SK-N-DZ (cell line): Measurements from ENCODE around the gene GRHL1.

Experiments
- DNase-seq: peaks from one replicate; pipeline ENCODE4 v3.0.0-alpha.2; 2015; ENCODE audit warnings: low spot score

GRHL1 gene

DNA sequence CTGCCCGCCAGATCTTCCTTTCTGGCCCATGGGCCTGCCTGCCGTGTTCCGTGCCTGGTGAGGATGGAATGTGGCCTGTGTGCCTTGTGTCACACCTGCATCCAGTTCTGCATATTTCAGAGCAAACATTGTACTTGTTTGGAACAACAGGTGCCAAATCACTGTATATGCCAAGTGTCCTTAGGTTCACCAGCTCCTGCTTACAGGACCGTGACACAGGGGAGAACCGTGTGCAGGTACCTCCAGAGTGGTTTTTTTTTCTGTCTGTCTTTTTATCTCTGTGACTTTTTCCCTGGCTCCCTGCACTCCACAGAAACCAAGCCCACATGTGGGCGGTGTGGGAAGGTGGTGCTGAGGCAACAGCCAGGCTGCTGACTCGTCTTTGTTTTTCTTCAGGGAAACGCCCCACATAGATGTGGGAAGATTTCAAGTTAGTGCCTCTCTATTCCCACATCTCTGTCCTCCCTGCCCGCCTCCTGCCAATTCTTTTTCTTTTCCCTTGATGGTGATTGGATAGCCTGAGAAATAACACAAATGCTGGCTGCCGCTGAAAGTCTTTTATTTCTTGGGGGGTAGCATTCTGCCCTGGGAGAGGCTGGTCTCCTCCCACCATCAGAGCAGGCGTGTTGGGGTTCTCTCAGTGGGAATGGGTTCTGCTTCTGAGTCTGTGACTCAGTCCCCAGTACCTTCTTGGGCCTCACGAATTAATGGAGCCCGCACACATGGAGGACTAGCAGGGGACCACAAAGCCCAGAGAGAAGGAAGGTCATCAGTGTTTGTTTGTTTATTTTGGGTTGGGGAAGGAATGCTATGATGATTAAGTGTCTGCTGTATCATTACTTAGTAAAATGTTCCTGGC is 21.4 kb downstream of the GRHL1 start:
- DNase-seq: no peak

- DNase-seq: no peak
Observed at GRCh38 chr2:9973690-9974089, 22.2 kb downstream of the GRHL1 start.

DNA sequence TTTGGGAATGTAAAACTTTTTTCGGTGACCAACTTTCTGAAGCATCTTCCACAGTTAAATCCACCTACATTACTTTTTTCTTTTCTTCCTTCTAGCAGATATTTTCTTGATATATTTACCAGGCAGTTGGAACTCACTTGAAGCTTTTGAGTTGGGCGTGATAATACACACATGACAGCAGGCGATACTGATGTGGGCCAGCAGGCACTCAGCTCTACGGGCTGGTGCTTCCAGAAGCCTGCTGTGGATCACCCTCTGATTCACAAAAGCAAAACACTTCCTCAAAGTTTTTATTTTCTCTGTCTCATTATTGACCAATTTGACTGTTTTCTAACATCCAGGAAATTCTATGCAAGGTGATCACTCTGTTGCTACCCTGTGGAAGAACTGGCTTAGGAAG is 22.9 kb downstream of the GRHL1 start:
- no peak for DNase-seq

DNA sequence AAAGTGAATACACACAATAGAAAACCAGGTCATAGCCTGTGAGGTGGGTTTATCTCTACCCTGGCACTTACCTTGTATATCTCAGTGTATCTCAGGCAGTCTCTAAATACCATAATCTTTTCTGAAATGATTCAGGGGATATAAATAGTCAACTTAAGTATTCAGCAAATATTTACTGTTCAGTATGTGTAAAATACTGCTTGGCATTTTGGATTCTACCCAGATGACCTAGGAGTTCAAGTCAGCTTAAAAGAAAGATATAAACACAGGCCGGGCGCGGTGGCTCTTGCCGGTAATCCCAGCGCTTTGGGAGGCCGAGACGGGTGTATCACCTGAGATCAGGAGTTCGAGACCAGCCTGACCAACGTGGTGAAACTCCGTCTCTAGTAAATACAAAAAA is 23.8 kb downstream of the GRHL1 start:
- no peak for DNase-seq

- no peak for DNase-seq
Observed at GRCh38 chr2:9975805-9976447, 24.4 kb downstream of the GRHL1 start.

GRCh38 chr2:9979977-9980376 is 28.5 kb downstream of the GRHL1 start:
- no peak for DNase-seq

GRCh38 chr2:9980520-9980919 is 29.0 kb downstream of the GRHL1 start:
- DNase-seq: no peak

DNA sequence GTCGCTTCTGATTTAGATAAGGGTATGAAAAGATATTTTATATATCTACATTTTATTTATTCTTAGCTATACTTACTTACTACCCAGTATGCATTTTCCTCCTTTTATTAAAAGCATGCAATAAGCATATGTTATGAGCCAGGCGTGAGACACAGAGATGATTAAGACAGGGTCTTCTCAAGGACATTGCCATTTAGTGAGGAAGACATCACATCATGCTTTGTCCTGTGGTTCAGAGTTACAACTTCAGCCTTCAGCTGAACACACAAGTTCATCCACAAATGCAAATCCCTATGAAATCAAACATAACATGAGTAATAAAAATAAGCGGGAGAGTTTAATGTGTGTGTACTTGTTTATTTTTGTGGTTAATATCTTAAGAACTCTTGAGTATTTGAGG is 30.2 kb downstream of the GRHL1 start:
- no peak for DNase-seq

DNA sequence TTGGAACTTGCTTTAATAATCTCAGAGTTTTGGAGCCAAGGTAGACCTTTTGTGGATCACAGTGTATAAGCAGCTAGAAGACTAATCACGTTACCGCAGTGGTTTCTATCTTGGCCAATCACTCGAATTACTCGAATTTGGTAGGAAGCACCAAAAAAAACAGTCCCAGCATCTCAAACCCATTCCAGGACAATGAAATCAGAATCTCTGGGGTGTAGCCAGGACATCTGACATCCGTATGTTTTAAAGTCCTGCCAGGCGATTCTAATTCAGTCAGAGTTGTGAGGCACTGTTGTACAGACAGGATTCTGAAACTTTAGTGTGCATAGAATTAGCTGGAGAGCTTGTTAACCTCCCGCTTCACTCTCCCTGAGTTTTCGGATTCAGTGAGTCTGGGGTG is 30.8 kb downstream of the GRHL1 start:
- no peak for DNase-seq

GRCh38 chr2:9982891-9983290 is 31.4 kb downstream of the GRHL1 start:
- no peak for DNase-seq

DNA sequence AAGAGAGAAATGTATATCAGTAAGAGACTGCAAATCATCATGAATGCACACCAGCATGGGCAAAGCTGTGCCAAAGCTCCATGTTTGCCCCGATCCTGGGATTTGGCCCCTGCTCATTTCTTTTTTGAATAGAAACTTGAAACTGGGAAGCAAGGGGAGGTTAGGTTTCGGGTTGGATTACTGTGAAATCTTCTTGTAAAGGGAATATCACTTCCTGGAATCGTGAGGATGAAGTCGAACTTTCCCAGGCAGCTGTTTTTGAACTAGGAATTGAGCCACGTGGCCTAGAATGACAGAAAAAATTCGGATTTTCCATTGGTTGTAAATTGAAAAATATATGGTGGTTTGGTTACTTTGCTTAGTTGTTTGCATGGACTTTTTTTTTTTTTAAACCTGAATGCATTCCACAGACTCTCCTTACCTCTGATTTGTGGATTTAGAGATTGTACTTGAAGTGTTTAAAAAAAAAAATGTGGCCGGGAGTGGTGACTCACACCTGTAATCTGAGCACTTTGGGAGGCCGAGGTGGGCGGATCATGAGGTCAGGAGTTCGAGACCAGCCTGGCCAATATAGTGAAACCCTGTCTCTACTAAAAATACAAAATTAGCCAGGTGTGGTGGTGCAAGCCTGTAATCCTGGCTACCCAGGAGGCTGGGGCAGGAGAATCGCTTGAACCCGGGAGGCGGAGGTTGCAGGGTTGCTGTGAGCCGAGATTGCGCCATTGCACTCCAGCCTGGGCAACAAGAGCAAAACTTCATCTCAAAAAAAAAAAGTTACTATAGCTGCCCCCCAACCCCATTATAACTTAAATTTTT is 32.1 kb downstream of the GRHL1 start:
- no peak for DNase-seq

DNA sequence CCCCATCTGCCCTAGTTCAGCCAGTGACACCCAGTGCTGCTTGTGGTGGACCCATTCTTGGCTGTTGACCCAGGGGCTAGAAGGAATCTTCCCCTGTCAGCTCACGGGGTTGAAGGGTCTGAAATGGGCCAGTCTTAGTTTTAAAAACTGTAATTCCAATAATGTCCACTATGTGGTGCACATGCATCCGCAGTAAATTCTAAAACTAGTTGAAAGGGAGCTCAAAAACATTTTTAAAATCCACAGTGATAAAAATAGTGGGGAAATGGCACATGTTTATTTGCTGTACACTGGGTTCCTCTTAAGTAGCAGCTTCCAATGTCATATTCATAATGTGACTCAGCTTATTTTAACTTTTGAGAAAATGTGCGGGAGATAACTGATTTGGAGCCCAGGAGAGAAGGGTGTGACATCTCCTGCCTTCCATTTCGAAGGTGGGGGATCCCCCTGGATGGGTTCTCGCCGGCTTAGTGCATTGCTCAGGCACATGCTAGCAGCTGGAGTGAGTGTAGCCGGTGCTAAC is 32.8 kb downstream of the GRHL1 start:
- DNase-seq: peak; percentile 27

GRCh38 chr2:9984871-9985480 is 33.5 kb downstream of the GRHL1 start:
- no peak for DNase-seq

- no peak for DNase-seq
Observed at GRCh38 chr2:9985531-9986328, 34.2 kb downstream of the GRHL1 start.

DNA sequence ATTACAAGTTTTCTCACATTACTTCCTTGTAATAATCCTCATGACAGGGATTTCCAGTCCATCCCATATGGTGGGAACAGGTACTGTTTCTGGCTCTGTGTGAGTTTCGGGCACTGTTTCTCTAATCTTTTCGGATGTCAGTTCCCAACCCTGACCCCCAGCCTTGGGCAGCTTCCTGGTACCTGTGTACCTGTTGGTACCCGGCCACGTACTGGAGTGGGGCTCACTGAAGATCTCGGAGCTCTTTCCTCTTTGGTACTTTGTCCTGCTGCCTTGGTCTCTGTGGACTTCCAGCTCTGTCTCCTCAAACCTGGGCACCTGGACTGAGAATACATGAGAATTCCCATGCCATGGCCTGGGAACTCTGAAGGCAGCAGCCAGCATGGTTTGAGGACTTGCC is 36.8 kb downstream of the GRHL1 start:
- DNase-seq: no peak

DNA sequence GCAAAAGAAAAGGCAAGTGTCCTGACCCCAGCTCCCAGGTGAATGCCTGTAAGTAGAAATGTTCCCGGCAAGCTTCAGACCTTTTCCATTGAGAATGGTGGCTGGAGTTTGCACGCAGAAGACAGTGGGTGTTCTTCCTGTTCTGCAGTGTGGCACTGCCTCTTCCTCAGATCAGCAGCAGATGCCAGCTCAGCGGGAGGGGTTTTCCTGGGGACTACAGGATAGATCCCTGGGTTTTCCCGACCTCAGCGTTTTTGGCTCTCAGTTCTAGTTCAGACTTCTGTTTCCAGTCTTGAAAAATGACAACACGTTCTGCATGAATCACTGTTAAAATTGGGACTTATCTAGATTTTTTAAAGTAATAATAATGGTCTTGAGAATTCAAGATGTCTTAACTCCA is 39.2 kb downstream of the GRHL1 start:
- DNase-seq: no peak

DNA sequence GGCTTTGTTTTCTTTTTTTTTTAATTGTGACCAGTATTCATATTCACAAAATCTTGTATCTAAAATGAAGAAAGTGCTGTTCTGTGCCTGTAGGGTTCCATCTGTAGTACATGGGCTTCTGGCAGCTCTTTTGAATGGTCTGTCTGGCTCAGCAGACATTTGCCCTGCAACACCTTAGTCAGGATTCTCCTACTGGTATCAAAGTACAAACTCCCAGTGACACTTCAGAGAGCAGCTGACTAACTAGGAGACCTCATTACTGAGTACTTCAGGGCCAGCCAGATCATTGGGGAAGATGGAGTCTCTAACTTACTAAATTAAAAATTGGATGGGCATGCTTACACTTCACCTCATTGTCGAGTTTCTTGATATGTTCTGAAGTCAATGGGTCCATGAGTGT is 39.7 kb downstream of the GRHL1 start:
- DNase-seq: no peak

DNA sequence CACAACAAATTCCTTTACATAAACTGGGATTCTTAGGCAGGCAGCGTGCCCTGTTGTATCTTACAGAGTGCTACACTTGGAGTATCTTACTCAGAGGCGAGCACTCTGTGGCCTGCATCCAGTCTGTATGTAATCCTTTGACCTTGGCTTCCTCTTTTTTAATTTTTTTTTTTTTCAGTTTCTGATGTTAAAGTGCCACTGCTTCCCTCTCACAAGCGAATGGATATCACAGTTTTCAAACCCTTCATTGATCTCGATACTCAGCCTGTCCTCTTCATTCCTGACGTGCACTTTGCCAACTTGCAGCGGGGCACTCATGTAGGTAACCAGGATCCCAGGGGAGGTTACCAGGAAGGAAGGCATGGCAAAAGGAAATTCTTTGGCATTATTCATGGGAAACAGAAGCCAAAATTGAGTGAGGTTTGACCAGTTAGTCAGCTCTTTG is 40.4 kb downstream of the GRHL1 start:
- no peak for DNase-seq

GRCh38 chr2:9992427-9993187 is 41.1 kb downstream of the GRHL1 start:
- DNase-seq: no peak
